DOHH2 (cell line): Measurements from ENCODE around the gene FRS2.

Experiments
- H3F3A ChIP-seq: fragments of 200-600 bp; sonication (generic), shearing (Covaris generic); 2 replicates; pipeline ENCODE4 v1.6.0; 2016; ENCODE audit warnings: antibody characterized with exemption, mild to moderate bottlenecking; ENCODE audit not compliant: control insufficient read depth, insufficient read depth
- H3K27ac ChIP-seq: fragments of 200-600 bp; sonication (generic); 2 replicates; pipeline ENCODE4 v1.5.1; 2014; ENCODE audit warnings: low read depth, mild to moderate bottlenecking, low read length, moderate library complexity
- H3K27me3 ChIP-seq: fragments of 200-600 bp; sonication (generic); 2 replicates; pipeline ENCODE4 v1.6.1; 2014; ENCODE audit warnings: mild to moderate bottlenecking, low read length, mixed read lengths; ENCODE audit not compliant: control insufficient read depth
- H3K36me3 ChIP-seq: fragments of 200-600 bp; sonication (generic); 2 replicates; pipeline ENCODE4 v1.6.1; 2014; ENCODE audit warnings: mild to moderate bottlenecking, low read length, moderate library complexity, mixed read lengths; ENCODE audit not compliant: control insufficient read depth
- H3K4me1 ChIP-seq: fragments of 200-600 bp; sonication (generic); 2 replicates; pipeline ENCODE4 v1.6.1; 2014; ENCODE audit warnings: mild to moderate bottlenecking, low read length, mixed read lengths; ENCODE audit not compliant: control insufficient read depth
- H3K4me2 ChIP-seq: fragments of 200-600 bp; sonication (generic); 2 replicates; pipeline ENCODE4 v1.6.0; 2014; ENCODE audit warnings: mild to moderate bottlenecking, low read length, moderate library complexity
- H3K4me3 ChIP-seq: fragments of 200-600 bp; sonication (generic); 2 replicates; pipeline ENCODE4 v1.5.1; 2014; ENCODE audit warnings: mild to moderate bottlenecking, low read length, mixed read lengths
- H3K79me2 ChIP-seq: fragments of 200-600 bp; sonication (generic); 2 replicates; pipeline ENCODE4 v1.6.1; 2014; ENCODE audit warnings: mild to moderate bottlenecking, low read length, mixed read lengths; ENCODE audit not compliant: control insufficient read depth
- H3K9me2 ChIP-seq: fragments of 200-600 bp; sonication (generic); replicated peaks from 2 replicates; pipeline ENCODE4 v1.6.1; 2014; ENCODE audit warnings: mild to moderate bottlenecking, low read length, mixed read lengths; ENCODE audit not compliant: control insufficient read depth
- H3K9me3 ChIP-seq: fragments of 200-600 bp; sonication (generic); 2 replicates; pipeline ENCODE4 v1.6.1; 2014; ENCODE audit warnings: antibody characterized with exemption, low read length, mixed read lengths; ENCODE audit not compliant: control insufficient read depth, insufficient read depth
- H4K20me1 ChIP-seq: fragments of 200-600 bp; sonication (generic); 2 replicates; pipeline ENCODE4 v1.6.0; 2014; ENCODE audit warnings: low read depth, mild to moderate bottlenecking, antibody characterized with exemption, low read length, moderate library complexity; ENCODE audit not compliant: control insufficient read depth, insufficient read depth
- CTCF ChIP-seq: fragments of 200-600 bp; sonication (generic); IDR thresholded peaks from one replicate; pipeline ENCODE4 v1.5.1; 2014; ENCODE audit warnings: antibody characterized with exemption, mild to moderate bottlenecking, low read depth, low read length; ENCODE audit not compliant: poor library complexity, severe bottlenecking
- EZH2phosphoT487 ChIP-seq: fragments of 200-600 bp; sonication (generic); IDR thresholded peaks from 2 replicates; pipeline ENCODE4 v1.6.1; 2017; ENCODE audit warnings: borderline replicate concordance, mild to moderate bottlenecking, antibody characterized with exemption, low read length, moderate library complexity, mixed read lengths

The FRS2 gene

GRCh38 chr12:69438539-69438938, 31.6 kb upstream of the FRS2 start:
- no peaks in the 10 kb centered on the region for H3K79me2 ChIP-seq
- H4K20me1 ChIP-seq: no peaks in the 10 kb centered on the region
- no peaks in the 10 kb centered on the region for H3K9me2 ChIP-seq
- no peaks in the 10 kb centered on the region for H3K27me3 ChIP-seq
- no peak overlapping the region for H3K4me2 ChIP-seq
- H3K9me3 ChIP-seq: no peaks in the 10 kb centered on the region
- no peaks in the 10 kb centered on the region for H3F3A ChIP-seq
- no peaks in the 10 kb centered on the region for H3K4me1 ChIP-seq
- H3K4me3 ChIP-seq: no peak overlapping the region
- no peaks in the 10 kb centered on the region for H3K36me3 ChIP-seq
- no peak overlapping the region for H3K27ac ChIP-seq
- no peak for TF ChIP-seq CTCF
- no peak for TF ChIP-seq EZH2phosphoT487

DNA sequence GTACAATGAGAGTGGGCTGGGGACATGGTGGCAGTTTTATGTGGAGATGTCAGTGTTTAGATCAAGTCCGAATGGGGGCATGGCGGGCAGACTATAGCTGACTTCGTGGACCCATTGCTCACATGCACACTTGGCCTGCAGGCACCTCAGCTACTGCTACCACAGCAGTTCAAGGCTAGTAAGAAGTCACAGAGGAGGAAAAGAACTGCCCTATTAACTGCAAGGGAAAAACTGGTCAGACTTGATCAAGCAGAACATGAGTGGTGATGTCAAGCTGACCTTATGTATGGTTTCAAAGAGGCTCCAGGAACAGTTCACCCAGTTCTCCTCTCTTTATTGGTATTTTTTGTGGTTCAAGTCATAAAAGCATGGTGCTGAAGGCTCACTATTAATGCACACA, 30.2 kb upstream of the FRS2 start:
- Histone ChIP-seq H3K27me3 (no peaks in the 10 kb centered on the region), H3K4me1 (no peaks in the 10 kb centered on the region), H3K4me3 (no peak overlapping the region), H3K9me2 (no peaks in the 10 kb centered on the region), H3K9me3 (no peaks in the 10 kb centered on the region), H3K4me2 (no peak overlapping the region), H3F3A (no peaks in the 10 kb centered on the region), H3K79me2 (no peaks in the 10 kb centered on the region), H4K20me1 (no peaks in the 10 kb centered on the region), H3K27ac (no peak overlapping the region), H3K36me3 (no peaks in the 10 kb centered on the region)
- TF ChIP-seq EZH2phosphoT487 (no peak), CTCF (no peak)

GRCh38 chr12:69440886-69441285, 29.3 kb upstream of the FRS2 start:
- Histone ChIP-seq H3K4me1 (no peaks in the 10 kb centered on the region), H3K27me3 (no peaks in the 10 kb centered on the region), H3F3A (no peaks in the 10 kb centered on the region), H3K9me3 (no peaks in the 10 kb centered on the region), H3K36me3 (no peaks in the 10 kb centered on the region), H3K79me2 (no peaks in the 10 kb centered on the region), H3K4me3 (no peak overlapping the region), H3K9me2 (no peaks in the 10 kb centered on the region), H3K27ac (no peak overlapping the region), H3K4me2 (no peak overlapping the region), H4K20me1 (no peaks in the 10 kb centered on the region)
- TF ChIP-seq CTCF: no peak
- TF ChIP-seq EZH2phosphoT487: no peak

DNA sequence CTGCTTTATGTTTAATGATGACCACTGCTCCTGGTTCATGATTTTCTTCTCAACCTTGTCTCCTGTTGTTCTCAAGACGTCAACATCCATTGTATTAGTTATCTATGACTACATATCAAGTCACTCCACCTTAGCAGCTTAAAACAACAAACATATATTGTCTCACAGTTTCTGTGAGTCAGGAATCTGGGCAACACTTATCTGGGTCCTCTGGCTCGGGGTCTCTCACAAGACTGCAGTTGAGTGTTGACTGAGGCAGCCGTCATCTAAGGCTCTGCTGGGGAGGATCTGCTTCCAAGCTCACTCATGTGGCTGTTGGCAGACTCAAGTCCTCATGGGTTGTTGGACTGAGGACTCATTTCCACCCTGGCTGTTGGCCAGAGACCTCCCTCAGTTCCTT, 27.3 kb upstream of the FRS2 start:
- no peak overlapping the region for H3K4me2 ChIP-seq
- H3K27me3 ChIP-seq: no peaks in the 10 kb centered on the region
- no peak overlapping the region for H3K4me3 ChIP-seq
- H3F3A ChIP-seq: no peaks in the 10 kb centered on the region
- H3K4me1 ChIP-seq: no peaks in the 10 kb centered on the region
- H3K27ac ChIP-seq: no peak overlapping the region
- TF ChIP-seq CTCF: no peak
- TF ChIP-seq EZH2phosphoT487: no peak
- H3K9me3 ChIP-seq: no peaks in the 10 kb centered on the region
- H3K9me2 ChIP-seq: no peaks in the 10 kb centered on the region
- no peaks in the 10 kb centered on the region for H4K20me1 ChIP-seq
- no peaks in the 10 kb centered on the region for H3K36me3 ChIP-seq
- H3K79me2 ChIP-seq: no peaks in the 10 kb centered on the region
